Stimulated activated CD8-positive, alpha-beta memory T cell treated with anti-CD3 and anti-CD28 coated beads, Interleukin-12 subunit alpha, Interleukin-12 subunit beta, amount 100 ng/mL, for 4 hours (primary cell): ENCODE results near the gene PHAF1.

Source experiments
- DNase-seq: peaks from one replicate; pipeline ENCODE4 v3.0.0-alpha.2; 2020; ENCODE audit warnings: low read depth

Gene PHAF1

DNA sequence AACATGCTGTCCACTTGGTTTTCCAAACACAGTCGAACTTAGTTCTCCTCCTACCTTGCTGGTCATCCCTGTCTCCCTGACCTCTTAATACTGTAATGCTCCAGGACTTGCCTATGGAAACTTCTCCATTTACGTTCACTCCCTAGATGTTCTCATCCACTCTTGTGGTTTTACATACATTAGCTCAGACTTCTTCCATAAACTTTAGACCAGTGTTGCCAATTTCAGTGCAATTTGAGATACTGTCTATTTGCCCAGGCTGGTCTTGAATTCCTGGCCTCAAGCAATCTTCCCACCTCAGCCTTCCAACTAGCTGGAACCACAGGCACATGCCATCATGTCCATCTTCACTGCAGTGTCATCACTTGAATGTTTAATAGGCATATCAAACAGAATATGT lies 72.5 kb downstream of the PHAF1 start:
- DNase-seq = no peak

DNA sequence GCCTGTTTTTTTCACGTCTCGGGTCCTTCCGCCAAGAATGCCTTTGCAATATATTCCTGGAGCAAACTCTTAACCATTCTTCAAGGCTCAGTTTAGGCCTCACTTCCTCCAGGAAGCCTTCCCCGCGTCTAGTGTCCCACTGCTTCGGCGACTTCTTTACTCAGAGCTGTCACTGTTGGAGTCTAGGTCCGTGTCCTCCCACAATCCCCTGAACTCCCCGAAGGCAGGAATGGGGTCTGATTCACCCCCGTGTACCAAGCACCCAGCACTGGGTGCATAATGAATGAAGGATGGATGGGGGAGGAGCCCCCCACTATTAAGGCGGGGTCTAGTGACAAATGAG lies 73.5 kb downstream of the PHAF1 start:
- no peak for DNase-seq

DNA sequence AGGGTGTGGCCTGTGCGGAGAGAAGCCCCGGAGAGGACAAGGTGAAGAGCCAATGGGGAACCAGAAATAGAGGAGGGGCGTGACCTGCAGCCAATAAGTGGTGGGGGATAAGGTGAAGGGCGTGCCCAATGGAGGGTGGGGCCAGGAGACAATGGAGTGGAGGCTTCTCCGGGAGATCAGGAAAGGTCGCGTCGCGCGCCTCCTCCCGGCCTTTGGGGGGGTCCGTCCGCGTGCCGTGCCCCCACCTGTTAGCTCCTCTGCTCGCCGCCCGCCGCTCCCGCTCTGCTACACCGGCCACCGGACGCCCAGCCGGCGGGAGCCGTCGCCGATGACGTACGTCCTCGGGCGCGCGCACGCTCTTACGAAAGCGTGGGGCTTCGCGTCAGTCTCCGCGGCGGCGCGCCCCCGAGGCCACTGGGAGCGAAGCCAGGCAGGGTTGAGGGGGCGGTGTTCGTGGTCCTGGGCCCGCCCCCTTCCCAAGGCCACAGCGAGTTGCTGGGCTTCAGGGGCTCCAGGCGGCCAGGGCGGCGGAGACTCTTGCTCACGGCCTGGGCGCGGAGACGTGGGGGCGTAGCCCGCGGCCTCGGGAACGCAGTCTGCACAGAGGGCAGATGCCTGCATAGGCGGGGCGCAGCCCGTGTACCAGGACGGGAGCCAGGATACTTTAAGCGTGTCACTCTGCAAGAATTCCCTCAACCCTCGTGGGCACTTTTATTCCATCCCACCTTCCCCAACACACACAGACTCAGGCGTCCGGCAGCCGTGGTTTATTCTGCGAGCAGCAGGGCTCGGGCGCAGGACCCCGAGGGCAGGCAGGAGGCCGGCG lies 74.1 kb downstream of the PHAF1 start, which contains the start of gene MATCAP1:
Gene MATCAP1, minus strand, starts transcription at position 337 of the 826 bp plus-strand sequence. CDS start 3,353 bp downstream, outside the sequence.
- peak; percentile 81 for DNase-seq

DNA sequence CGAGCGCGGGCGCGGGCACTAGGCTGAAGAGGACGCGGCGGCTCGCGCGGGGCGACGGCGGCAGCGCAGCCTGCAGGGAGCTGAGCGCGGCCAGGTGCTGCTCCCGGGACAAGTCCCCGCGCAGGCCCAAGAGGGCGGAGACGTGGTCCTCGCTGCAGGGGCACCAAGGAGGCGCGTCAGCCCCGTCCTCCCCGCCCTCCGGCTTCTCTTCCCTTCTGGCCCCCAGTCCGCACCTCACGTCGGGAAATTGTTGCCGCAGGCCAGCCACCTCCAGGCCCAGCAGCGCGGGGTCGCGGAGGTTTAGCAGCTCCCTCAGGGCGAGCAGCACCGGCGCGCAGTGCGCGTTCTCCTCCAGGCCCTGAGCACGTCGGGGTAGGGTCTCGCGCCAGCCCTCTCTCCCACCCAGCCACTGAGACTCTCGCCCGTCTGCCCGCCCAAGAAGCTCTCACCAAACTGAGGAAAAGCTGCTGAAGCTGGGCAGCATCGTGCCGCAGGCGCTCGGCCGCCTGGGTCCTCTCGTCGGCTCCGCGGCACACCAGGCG lies 74.8 kb downstream of the PHAF1 start:
- DNase-seq = no peak

DNA sequence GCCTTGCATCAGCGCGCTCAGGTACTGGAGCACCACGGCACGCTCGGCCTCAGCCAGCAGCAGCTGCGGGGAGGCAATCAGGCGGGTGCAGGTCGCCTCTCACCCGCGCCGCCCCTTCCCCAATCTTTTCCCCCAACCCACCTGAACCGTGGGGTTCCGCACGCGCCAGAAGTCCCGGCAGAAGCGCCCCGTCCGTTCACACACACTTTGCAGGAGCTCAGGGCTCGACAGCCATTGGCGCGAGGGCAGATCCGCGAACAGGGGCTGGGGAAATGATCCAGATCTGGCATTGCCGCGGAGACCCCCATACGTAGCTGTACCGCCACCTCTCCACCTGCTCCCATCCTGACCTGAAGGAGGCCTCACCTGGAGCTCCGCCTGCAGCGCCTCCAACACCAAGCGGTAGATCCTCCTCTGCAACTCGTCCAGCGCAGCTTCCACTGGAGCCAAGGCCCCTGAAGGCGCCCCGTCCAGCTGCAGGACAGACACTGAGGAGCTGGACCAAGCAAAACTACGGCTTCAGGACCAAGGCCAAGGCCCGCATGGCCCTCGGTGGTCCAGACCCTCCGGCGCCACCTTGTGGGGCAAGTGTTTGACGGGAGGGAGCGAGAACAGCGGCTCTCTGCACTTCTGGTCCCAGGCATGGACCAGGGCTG lies 75.4 kb downstream of the PHAF1 start:
- peak; percentile 63 for DNase-seq

DNA sequence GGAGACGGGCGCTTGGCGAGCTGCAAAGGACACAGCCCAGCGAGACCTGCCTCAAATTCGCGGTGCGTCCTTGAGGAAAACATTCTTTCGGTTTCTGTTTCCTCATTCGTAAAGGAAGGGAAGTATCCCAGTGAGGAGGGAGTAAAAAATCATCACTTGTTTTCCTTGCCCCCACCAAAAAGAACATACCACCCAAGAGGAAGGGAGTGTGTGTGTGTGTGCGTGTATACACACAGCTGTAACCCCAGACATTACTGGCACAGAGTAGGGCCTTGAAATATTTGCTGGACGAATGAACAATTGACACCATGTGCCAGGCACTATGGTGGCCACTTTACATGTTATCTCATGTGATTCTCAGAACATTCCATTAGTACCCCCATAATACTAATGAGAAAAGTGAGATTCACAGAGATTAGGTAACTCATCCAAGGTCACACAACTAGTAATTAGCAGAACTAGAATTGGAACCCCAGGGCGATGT lies 76.0 kb downstream of the PHAF1 start:
- no peak for DNase-seq

DNA sequence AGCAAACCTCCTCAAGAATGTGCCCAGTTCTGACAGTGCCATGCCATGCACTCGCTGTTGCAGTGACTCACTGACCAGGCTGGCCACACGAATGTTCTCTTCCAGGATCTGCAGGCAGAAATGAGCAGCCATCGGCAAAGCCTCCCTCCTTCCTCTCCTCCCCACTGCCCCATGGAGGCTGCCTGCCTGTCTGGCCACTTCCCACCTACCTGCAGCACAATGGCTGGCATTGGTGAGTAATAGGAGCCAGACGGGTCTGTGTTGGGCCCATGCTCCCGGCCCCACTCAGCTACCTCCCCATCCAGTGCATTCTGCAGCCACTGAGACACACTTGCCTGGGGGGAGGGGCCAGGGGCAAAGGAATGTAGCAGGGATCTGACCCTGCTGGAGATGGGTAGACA lies 76.8 kb downstream of the PHAF1 start:
- no peak for DNase-seq

DNA sequence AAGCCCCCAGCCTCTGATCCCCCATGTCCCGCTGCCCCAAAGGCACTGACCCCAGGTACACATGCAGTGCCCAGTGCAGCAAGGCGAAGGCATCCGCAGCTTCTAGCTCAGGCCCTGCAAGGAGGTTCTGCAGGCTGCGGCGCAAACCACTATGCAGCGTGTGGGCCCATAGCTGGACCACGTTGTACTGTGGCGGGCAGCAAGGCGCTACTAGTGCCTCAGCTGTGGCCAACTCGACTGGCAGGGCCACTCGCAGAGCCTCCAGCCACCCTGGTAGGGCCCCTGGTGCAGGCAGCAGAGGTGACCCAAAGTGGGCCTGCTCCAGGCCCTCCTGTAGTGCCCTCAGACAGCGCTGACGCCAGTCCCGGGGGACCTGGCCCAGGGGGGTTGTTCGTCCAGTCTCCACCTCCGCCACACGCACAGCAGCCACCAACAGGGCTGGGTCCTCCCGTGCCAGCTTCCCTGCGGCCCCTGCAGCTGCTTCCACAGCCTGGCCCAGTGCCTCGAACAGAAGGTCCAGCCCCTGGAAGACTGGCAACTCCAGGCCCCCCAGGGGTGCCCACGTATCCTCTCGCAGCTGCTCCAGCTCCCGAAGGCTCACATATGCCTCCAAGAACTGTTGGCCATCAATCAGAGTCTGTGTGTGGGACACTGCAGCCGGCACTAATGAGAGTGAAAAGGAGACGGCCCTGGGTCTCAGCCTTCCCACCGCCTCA lies 77.6 kb downstream of the PHAF1 start:
- no peak for DNase-seq

DNA sequence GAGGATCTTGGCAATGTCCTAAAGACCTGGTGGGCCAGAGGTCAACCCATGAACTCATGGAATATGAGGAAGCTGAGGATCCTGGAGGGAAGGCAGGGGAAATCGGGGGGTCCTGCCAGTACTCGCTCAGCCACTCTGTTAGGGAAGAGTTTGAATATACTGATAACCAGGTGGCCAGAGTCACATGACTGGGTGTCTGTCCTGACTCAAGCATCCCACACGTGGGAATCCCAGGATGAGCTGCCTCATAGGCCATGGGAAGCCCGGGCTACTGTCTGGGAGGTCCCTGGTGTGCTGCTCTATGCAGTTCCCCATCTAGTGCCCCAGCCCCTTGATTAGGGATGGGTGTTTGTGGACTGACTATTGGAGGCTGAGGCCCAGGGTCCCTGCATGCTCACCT lies 78.6 kb downstream of the PHAF1 start:
- DNase-seq = no peak

DNA sequence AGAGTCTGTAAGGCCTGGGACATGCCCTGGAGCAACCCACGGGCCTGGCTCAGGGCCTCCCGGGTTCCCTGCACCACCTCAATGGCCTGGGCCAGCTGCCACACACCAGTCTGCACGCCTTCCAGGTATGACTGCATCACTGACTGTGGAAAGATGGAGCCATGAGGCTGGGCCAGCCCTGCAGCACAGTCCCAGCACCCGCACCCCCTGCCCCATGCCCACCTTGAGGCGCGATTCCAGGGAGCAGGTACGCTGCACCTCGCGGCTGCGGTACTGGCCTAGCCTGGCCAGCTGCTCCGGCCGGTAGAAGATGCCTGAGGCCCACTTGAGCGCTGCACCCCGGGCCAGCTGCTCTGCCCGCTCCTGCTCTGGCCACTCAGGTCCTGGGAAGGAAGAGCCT lies 79.1 kb downstream of the PHAF1 start:
- no peak for DNase-seq

DNA sequence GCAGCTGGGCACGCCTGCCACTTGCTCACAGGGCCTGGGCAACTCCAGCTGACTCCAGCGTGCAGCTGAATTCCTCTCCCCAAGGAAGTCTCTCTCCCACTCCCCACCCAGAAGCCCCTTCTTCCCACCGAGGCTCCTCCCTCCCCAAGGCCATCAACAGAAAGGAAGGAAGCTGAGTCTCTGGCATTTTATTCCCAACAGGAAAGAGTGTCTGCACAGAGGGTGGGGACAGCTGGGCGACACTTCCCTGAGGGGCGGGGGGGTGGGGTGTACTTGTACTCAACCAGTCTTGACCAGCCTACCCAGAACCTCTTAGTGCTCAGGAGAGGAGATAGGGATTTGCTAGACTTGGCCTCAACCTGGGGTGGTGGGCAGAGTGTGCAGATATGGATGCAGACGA lies 80.3 kb downstream of the PHAF1 start, which contains the start of gene EXOC3L1:
Gene EXOC3L1, minus strand, starts transcription at position 96 of the 400 bp plus-strand sequence. CDS start 460 bp downstream, outside the sequence.
- DNase-seq = no peak

DNA sequence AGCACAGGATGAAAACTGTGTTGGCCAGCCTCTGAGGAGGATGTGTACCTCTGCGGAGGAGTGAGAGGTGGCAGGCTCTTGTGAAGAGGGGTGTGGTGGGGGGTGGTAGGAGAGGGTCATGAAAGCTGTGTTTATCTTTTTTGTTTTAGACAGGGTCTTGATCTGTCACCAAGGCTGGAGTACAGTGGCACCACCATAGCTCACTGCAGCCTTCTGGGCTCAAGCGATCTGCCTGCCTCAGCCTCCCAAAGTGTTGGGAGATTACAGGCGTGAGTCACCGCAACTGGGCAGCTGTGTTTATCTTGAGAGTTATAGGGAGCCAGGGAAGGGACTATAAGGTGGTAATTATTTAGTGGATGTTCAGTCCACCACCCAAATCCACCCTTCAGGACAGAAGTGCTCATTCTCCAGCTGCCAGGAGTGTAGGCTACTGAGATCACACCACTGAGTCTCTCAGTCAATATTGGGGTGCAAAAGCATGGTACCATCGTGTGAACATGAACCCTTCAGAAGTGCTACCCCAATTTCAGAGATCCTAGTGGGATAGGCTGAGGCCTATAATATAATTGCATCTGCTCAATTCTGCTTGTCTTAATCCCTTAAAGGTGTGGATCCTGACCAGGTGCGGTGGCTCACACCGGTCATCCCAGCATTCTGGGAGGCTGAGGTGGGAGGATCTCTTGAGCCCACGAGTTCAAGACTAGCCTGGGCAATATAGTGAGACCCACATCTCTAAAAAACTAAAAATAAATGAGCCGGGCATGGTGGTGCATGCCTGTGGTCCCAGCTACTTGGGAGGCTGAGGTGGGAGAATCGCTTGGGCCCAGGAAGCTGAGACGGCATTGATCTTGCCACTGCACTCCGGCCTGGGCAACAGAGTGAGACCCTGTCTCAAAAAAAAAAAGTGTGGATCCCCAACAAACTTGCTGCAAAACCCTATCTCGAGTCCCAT lies 81.0 kb downstream of the PHAF1 start:
- no peak for DNase-seq

DNA sequence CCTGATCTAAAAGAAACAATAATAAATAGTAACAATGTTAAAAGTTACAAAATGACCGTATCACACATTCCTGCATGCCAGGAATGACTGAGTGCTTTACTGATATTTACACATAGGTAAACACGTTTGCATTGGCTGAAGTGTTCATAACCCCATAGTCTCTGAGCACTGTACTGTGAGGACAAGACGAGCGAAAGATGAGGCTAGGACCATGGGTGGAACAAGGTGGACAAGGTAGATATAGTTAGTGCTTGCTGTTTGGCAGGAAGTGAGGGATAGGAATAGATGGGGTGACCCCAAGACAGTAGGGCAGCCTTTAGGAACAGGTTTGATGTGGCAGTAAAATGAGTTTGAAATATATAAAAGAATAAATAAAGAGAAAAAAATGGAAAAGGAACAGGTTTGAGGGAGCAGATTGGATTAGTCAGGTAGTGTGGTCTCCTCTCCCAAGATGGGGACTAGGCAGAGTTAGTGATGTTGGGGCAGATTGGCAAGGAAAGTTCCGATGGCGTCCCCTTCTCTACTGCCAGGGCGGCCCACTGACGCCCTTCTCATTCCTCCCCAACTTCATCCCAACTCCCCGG lies 81.8 kb downstream of the PHAF1 start:
- no peak for DNase-seq

DNA sequence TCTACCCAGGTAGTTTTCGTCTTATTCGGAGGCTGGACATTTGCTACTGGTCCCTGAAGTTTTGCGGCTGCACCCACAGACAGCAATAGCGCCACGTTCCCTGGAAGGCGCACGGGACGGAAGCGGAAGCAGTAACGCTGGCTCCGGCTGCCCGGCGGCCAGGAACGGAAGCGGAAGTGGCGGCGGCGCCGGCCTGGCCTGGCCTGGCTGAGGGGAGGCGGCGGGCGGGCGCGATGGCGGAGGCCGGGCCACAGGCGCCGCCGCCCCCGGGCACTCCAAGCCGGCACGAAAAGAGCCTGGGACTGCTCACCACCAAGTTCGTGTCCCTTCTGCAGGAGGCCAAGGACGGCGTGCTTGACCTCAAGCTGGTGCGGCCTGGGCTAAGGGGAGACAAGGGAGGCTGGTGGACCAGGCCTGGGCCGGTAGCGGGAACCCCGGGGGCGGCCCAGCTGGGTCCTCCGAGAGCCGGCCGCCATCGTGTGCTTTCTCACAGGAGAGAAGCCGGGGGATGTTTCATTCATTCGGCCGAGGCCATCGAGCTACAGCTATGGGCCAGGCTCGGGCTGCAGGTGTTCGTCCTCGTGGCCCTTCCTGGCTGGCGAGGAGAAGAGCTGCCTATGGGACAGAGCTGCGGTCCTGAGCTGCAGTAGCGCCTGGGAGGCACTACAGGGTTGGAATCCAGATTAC lies 82.4 kb downstream of the PHAF1 start, which contains the start of gene E2F4:
Gene E2F4, plus strand, starts transcription at position 161 of the 687 bp plus-strand sequence. Its CDS starts 73 bp downstream, at position 234.
- DNase-seq = peak; percentile 76

DNA sequence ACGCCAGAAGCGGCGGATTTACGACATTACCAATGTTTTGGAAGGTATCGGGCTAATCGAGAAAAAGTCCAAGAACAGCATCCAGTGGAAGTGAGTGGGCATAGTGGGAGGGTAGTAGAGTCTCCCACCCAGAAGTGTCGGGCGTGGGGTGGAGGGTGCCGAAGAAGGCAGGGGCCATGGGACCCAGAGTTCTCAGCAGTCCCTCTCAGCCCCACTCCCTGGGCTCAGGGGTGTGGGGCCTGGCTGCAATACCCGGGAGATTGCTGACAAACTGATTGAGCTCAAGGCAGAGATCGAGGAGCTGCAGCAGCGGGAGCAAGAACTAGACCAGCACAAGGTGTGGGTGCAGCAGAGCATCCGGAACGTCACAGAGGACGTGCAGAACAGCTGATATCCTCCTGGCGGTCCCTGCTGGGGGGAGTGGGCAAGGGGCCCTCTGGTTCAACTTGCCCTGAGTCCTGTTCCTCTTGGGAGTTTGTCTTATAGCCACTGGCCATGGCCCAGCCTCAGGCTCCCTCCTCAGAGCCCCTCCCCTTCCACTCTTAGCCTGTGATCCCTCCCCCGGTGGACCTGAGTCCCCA lies 83.1 kb downstream of the PHAF1 start:
- DNase-seq = no peak

DNA sequence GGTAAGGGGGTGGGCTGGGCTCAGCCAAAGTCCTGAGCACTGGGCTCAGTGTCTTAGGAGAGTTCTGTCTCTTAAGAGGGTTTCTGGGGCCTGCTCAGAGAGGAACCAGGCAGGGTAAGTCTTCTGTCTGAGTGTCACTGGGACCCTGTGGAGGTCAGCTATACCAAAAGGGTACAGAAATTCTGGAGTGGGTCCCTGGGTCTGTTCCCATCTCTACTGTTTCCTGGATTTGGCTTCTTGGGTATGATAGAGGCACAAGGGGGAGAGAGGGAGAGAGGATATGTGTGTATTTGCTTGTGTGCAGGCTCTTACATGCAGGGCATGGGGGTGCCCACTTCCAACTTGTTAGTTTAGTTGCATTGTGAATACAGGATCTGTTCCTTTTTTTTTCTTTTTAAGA lies 83.8 kb downstream of the PHAF1 start:
- no peak for DNase-seq

DNA sequence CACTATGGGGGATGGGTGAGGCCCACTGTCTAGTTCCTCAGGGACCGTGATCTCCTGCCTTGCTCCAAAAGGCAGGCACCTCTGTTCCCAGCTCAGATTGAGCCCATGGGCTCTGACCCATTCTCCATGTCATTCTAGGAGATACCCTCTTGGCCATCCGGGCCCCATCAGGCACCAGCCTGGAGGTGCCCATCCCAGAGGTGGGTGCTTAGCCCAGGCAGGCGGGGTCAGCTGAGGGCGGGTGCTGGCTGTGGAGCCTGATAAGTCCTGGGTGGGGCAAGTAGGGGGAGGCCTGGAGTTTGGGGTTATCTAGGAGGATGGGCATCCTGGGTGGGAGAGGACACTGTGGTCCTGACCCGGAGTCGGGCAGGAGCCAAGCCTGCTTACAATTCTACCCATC lies 84.5 kb downstream of the PHAF1 start:
- no peak for DNase-seq

DNA sequence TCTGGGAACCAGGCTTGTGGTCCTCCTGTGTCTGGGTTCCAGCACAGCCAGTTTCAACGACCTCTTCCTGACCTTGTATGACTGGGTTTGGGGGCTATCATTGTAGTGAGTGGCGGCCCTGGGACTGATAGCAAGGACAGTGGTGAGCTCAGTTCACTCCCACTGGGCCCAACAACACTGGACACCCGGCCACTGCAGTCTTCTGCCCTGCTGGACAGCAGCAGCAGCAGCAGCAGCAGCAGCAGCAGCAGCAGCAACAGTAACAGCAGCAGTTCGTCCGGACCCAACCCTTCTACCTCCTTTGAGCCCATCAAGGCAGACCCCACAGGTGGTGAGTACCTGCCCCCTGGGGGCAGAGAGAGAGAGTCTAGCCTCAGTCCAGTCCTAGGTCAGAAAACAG lies 85.9 kb downstream of the PHAF1 start:
- no peak for DNase-seq

DNA sequence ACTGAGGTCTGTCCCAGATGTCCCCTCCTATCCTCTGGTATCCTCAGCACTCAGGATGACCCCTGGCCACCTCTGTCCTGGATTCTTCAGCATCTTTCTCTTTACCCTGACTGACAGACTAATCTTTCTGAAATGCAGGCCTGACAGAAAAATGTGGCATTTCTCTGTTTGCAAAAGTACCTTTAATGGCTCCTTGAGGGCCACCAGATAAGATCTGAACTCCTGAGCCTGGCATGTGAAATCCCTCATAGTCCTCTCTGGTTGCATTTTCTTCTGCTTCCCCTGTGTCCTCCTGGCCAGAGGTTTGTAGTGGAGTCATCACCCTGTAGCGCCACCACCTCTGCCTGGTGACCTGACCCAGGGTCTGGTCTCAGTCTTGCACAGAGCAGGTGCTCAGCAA lies 87.1 kb downstream of the PHAF1 start:
- no peak for DNase-seq

DNA sequence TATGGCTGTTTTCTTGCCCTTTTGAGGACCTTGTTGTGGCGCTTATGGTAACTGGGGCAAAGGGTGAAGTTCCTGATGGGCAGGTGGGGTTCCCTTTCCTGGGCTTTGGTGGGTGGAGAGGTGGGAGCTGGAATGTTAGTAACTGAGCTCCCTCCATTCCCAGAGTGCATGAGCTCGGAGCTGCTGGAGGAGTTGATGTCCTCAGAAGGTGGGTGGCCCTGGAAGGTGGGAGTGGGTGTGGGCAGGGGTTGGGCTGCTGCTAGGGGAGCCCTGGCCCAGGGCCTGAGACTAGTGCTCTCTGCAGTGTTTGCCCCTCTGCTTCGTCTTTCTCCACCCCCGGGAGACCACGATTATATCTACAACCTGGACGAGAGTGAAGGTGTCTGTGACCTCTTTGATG lies 88.0 kb downstream of the PHAF1 start:
- no peak for DNase-seq
